HEK293 (cell line): ENCODE results near the gene ICAM2.

Experiments used
- CTCF ChIA-PET: fragments of 350-600 bp; formaldehyde crosslinking; extraction: SDS; loops from one replicate; lab custom pipeline; 2021; ENCODE audit warnings: antibody characterized with exemption; lab: Yijun Ruan, JAX
- POLR2A ChIA-PET: fragments of 300-600 bp; formaldehyde crosslinking; extraction: SDS; loops from one replicate; lab custom pipeline; 2020; ENCODE audit warnings: antibody characterized with exemption, inconsistent platforms; lab: Yijun Ruan, JAX
- H3K27ac ChIP-seq: fragments of 200-500 bp; sonication (Bioruptor generic); 2 replicates; pipeline ENCODE4 v1.5.1; 2014; ENCODE audit warnings: low read depth, low read length, control low read depth, inconsistent platforms; ENCODE audit errors: extremely low read depth
- H3K36me3 ChIP-seq, 2 experiments: fragments of 200-500 bp in 1 of 2; sonication (Bioruptor generic) in 1 of 2; 1 replicate in 1 of 2; 2 replicates in 1 of 2; pipeline ENCODE4 v1.5.1; 2014 to 2017; ENCODE audit warnings: inconsistent platforms in 2 of 2, low read length in 2 of 2; ENCODE audit not compliant: control insufficient read depth in 2 of 2, insufficient read depth in 1 of 2
- H3K4me1 ChIP-seq: fragments of 200-500 bp; sonication (Bioruptor generic); 2 replicates; pipeline ENCODE4 v1.5.1; 2014; ENCODE audit warnings: mild to moderate bottlenecking, low read length, inconsistent platforms; ENCODE audit not compliant: control insufficient read depth, insufficient read depth
- H3K4me3 ChIP-seq: 2 replicates; pipeline ENCODE4 v1.5.1; 2011; ENCODE audit warnings: low read depth, mild to moderate bottlenecking, control low read depth, low read length, moderate library complexity
- H3K9me3 ChIP-seq: fragments of 200-500 bp; sonication (Bioruptor generic); 2 replicates; pipeline ENCODE4 v1.5.1; 2014; ENCODE audit warnings: low read depth, low read length, inconsistent platforms; ENCODE audit not compliant: control insufficient read depth, insufficient read depth
- GLIS2 ChIP-seq: fragments of 450-650 bp; formaldehyde crosslinking; IDR thresholded peaks from 2 replicates; pipeline ENCODE4 v1.5.1; 2016; ENCODE audit warnings: missing biosample characterization, missing genetic modification characterization
- KLF1 ChIP-seq: fragments of 450-650 bp; formaldehyde crosslinking; IDR thresholded peaks from 2 replicates; pipeline ENCODE4 v1.5.1; 2016; ENCODE audit warnings: missing biosample characterization, missing genetic modification characterization
- KLF16 ChIP-seq: fragments of 450-650 bp; formaldehyde crosslinking; IDR thresholded peaks from 2 replicates; pipeline ENCODE4 v1.5.1; 2017; ENCODE audit warnings: missing biosample characterization, missing genetic modification characterization
- KLF9 ChIP-seq: fragments of 450-650 bp; formaldehyde crosslinking; IDR thresholded peaks from 2 replicates; pipeline ENCODE4 v1.5.1; 2016; ENCODE audit warnings: missing biosample characterization, missing genetic modification characterization, low read depth
- PRDM4 ChIP-seq: fragments of 450-650 bp; formaldehyde crosslinking; IDR thresholded peaks from 2 replicates; pipeline ENCODE4 v1.5.1; 2017; ENCODE audit warnings: missing biosample characterization, missing genetic modification characterization
- ZFHX2 ChIP-seq: fragments of 450-650 bp; formaldehyde crosslinking; conservative IDR thresholded peaks from 2 replicates; pipeline ENCODE4 v1.5.1; 2016; ENCODE audit warnings: missing biosample characterization, missing genetic modification characterization
- ZIC2 ChIP-seq: fragments of 450-650 bp; formaldehyde crosslinking; IDR thresholded peaks from 2 replicates; pipeline ENCODE4 v1.5.1; 2016; ENCODE audit warnings: missing biosample characterization, missing genetic modification characterization
- ZNF10 ChIP-seq: fragments of 450-650 bp; formaldehyde crosslinking; IDR thresholded peaks from 2 replicates; pipeline ENCODE4 v1.5.1; 2017; ENCODE audit warnings: missing biosample characterization, missing genetic modification characterization
- ZNF155 ChIP-seq: fragments of 450-650 bp; formaldehyde crosslinking; IDR thresholded peaks from 2 replicates; pipeline ENCODE4 v1.5.1; 2016; ENCODE audit warnings: missing biosample characterization, missing genetic modification characterization
- ZNF311 ChIP-seq: fragments of 450-650 bp; formaldehyde crosslinking; IDR thresholded peaks from 2 replicates; pipeline ENCODE4 v1.5.1; 2017; ENCODE audit warnings: missing biosample characterization, missing genetic modification characterization, borderline replicate concordance
- ZNF596 ChIP-seq: fragments of 450-650 bp; IDR thresholded peaks from 2 replicates; pipeline ENCODE4 v1.5.0; 2018; ENCODE audit warnings: missing biosample characterization, mild to moderate bottlenecking, missing genetic modification characterization, moderate library complexity
- ZNF600 ChIP-seq: fragments of 450-650 bp; formaldehyde crosslinking; IDR thresholded peaks from 2 replicates; pipeline ENCODE4 v1.5.1; 2016; ENCODE audit warnings: missing biosample characterization, missing genetic modification characterization
- ZNF704 ChIP-seq: fragments of 450-650 bp; formaldehyde crosslinking; IDR thresholded peaks from 2 replicates; pipeline ENCODE4 v1.5.1; 2016; ENCODE audit warnings: missing biosample characterization, missing genetic modification characterization
- TF ChIP-seq, protein P1 (sequence below): fragments of 450-650 bp; formaldehyde crosslinking; IDR thresholded peaks from 2 replicates; pipeline ENCODE4 v1.5.1; 2016; ENCODE audit warnings: missing biosample characterization, missing genetic modification characterization, low read depth
- TF ChIP-seq, protein P2 (sequence below): fragments of 450-650 bp; formaldehyde crosslinking; IDR thresholded peaks from 2 replicates; pipeline ENCODE4 v1.5.1; 2017; ENCODE audit warnings: missing biosample characterization, missing genetic modification characterization

The ICAM2 gene

DNA sequence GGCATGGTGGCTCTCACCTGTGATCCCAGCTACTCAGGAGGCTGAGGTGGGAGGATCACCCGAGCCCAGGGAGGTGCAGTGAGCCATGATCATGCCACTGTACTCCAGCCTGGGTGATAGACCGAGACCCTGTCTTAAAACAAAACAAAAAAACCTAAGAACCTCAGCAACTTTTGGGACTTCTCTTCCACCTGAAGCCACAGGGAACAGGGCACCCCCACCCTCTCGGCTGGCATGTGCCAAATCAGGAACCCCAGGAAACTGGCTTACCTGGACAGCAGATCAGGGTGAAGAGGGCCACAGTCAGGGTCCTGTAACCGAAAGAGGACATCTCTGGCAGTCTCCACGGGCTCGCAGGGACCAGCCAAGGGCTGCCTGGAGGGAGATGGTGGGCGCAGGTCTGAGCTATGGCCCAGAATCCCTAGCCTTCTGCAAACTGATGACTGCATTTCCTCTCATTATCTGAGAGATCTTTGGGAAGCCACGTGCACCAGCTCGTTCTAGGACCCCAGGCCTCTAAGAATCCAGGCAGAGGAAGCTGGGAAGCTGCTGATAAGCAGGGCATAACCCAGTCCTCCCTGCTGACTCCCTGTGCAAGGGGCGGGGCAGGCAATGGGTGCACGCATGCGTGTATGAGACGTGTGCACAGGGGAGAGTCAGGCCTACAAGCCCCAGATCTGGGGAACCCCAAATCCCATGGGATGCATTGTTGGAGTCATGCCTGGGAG lies 13.9 kb downstream of the ICAM2 start:
- Histone ChIP-seq H3K4me1 (no peaks in the 10 kb centered on the region; the same call in 1 of the 2 replicates), H3K9me3 (no peaks in the 10 kb centered on the region), H3K27ac (no peak overlapping the region), H3K4me3 (no peak overlapping the region), H3K36me3 (no peaks in the 10 kb centered on the region)
- TF ChIP-seq KLF16 (no peak), ZNF596 (tag by site-specific recombination) (no peak), GLIS2 (tag by site-specific recombination) (no peak), ZIC2 (tag by site-specific recombination) (peak; percentile 44), KLF9 (tag by site-specific recombination) (no peak), ZNF10 (no peak)
- TF ChIP-seq, protein P1, sequence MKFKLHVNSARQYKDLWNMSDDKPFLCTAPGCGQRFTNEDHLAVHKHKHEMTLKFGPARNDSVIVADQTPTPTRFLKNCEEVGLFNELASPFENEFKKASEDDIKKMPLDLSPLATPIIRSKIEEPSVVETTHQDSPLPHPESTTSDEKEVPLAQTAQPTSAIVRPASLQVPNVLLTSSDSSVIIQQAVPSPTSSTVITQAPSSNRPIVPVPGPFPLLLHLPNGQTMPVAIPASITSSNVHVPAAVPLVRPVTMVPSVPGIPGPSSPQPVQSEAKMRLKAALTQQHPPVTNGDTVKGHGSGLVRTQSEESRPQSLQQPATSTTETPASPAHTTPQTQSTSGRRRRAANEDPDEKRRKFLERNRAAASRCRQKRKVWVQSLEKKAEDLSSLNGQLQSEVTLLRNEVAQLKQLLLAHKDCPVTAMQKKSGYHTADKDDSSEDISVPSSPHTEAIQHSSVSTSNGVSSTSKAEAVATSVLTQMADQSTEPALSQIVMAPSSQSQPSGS (tag by site-specific recombination), result no peak
- CTCF ChIA-PET, result interaction anchor here (1.0 to 2.3 kb wide), 3 partner anchors 19 to 132 kb away, joined by 3 to 10 read pairs (median 3); no protein-coding TSS in a partner anchor
- POLR2A ChIA-PET, result no interaction called here

GRCh38 chr17:64005734-64006167 lies 14.7 kb downstream of the ICAM2 start:
- TF ChIP-seq ZNF704 (no peak), ZNF311 (no peak), ZIC2 (tag by site-specific recombination) (peak; percentile 69), ZFHX2 (tag by site-specific recombination) (0 out of 2 replicates have a peak, but pooled peaks have one; percentile 5), ZNF600 (tag by site-specific recombination) (no peak), ZNF155 (tag by site-specific recombination) (no peak), KLF1 (tag by site-specific recombination) (peak; percentile 45; the same call in 1 of the 2 replicates), PRDM4 (no peak)
- TF ChIP-seq, protein P2, sequence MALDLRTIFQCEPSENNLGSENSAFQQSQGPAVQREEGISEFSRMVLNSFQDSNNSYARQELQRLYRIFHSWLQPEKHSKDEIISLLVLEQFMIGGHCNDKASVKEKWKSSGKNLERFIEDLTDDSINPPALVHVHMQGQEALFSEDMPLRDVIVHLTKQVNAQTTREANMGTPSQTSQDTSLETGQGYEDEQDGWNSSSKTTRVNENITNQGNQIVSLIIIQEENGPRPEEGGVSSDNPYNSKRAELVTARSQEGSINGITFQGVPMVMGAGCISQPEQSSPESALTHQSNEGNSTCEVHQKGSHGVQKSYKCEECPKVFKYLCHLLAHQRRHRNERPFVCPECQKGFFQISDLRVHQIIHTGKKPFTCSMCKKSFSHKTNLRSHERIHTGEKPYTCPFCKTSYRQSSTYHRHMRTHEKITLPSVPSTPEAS (tag by site-specific recombination), result no peak
- TF ChIP-seq, all 188 proteins: peak for 3
- ChIA-PET CTCF (interaction anchor here (0.6 to 2.3 kb wide), 6 partner anchors 11 to 579 kb away, joined by 3 to 10 read pairs (median 3); no protein-coding TSS in a partner anchor), POLR2A (no interaction called here)
- no peaks in the 10 kb centered on the region; the same call in 1 of the 2 replicates for H3K4me1 ChIP-seq
- no peak overlapping the region for H3K27ac ChIP-seq
- no peaks in the 10 kb centered on the region for H3K9me3 ChIP-seq
- H3K4me3 ChIP-seq, result no peak overlapping the region
- H3K36me3 ChIP-seq, result no peaks in the 10 kb centered on the region
